ENCODE measurements around the gene ING2. TPM values are rescaled to one million over a fixed set of nuclear protein-coding genes. Genes with fewer than 3 reads are reported as not detected.

Gene ING2
- total RNA-seq, 4 donors from 2014 or later, result 15.4 to 16.9 TPM; not detected in 2

- TF ChIP-seq CTCF (IDR thresholded peaks at IDR 0.05), result no peak
- TF ChIP-seq POLR2AphosphoS5 (IDR thresholded peaks at IDR 0.05), result no peak
- no peak for TF ChIP-seq EP300 (IDR thresholded peaks at IDR 0.05; ENCODE audit: low read depth)
- no peak for TF ChIP-seq POLR2A (IDR thresholded peaks at IDR 0.05)
- Histone ChIP-seq H3K4me1 (no peaks in the 10 kb centered on the region), H3K4me3 (no peak overlapping the region), H3K36me3 (no peaks in the 10 kb centered on the region), H3K27me3 (peaks cover 8% of the 10 kb centered on the region), H3K27ac (no peak overlapping the region), H3K9me3 (no peaks in the 10 kb centered on the region)
- no peak for DNase-seq
- in situ Hi-C loops (cut with MboI; ENCODE audit: low pct_ligation_motif_present in 1 of 4, low pct_unique_long_range_greater_than_20kb in 1 of 4, low sequenced_read_pairs in 3 of 4), result no loop called here
- intact Hi-C loops (cut with DNase I; ENCODE audit: low total_unique reads), result no loop called here
- 57 to 63% methylated on average over 5 to 8 of the region's 8 CpGs for WGBS, 2 donors (ENCODE audit: low coverage in 1 of 2)
Measured at GRCh38 chr4:183554878-183555585, 50.2 kb downstream of the ING2 start.

GRCh38 chr4:183556947-183557346 is 52.1 kb downstream of the ING2 start:
- Histone ChIP-seq H3K4me3 (no peak overlapping the region), H3K9me3 (no peaks in the 10 kb centered on the region), H3K27me3 (peaks cover 3% of the 10 kb centered on the region), H3K4me1 (no peaks in the 10 kb centered on the region), H3K27ac (no peak overlapping the region), H3K36me3 (no peaks in the 10 kb centered on the region)
- no peak for TF ChIP-seq CTCF (IDR thresholded peaks at IDR 0.05)
- no peak for DNase-seq
- WGBS, 2 donors (ENCODE audit: low coverage in 1 of 2), result 59 to 90% methylated on average over 1 to 3 of the region's 3 CpGs
- intact Hi-C loops (cut with DNase I; ENCODE audit: low total_unique reads), result no loop called here
- in situ Hi-C loops (cut with MboI; ENCODE audit: low pct_ligation_motif_present in 1 of 4, low pct_unique_long_range_greater_than_20kb in 1 of 4, low sequenced_read_pairs in 3 of 4), result no loop called here

- no peak for DNase-seq
- no peaks in the 10 kb centered on the region for H3K9me3 ChIP-seq
- in situ Hi-C loops (cut with MboI; ENCODE audit: low pct_ligation_motif_present in 1 of 4, low pct_unique_long_range_greater_than_20kb in 1 of 4, low sequenced_read_pairs in 3 of 4), result no loop called here
- TF ChIP-seq POLR2AphosphoS5 (IDR thresholded peaks at IDR 0.05), result no peak
- TF ChIP-seq CTCF (IDR thresholded peaks at IDR 0.05), result no peak
- no peak for TF ChIP-seq EP300 (IDR thresholded peaks at IDR 0.05; ENCODE audit: low read depth)
- TF ChIP-seq POLR2A (IDR thresholded peaks at IDR 0.05), result no peak
- H3K4me1 ChIP-seq, result no peaks in the 10 kb centered on the region
- 93 to 94% methylated on average over 5 to 6 of the region's 6 CpGs for WGBS, 2 donors (ENCODE audit: low coverage in 1 of 2)
- peaks cover 3% of the 10 kb centered on the region for H3K27me3 ChIP-seq
- no peak overlapping the region for H3K4me3 ChIP-seq
- intact Hi-C loops (cut with DNase I; ENCODE audit: low total_unique reads), result no loop called here
- H3K27ac ChIP-seq, result no peak overlapping the region
- no peaks in the 10 kb centered on the region for H3K36me3 ChIP-seq
Measured at GRCh38 chr4:183557611-183558010, 52.8 kb downstream of the ING2 start.

GRCh38 chr4:183558873-183559272 is 54.0 kb downstream of the ING2 start:
- in situ Hi-C loops (cut with MboI; ENCODE audit: low pct_ligation_motif_present in 1 of 4, low pct_unique_long_range_greater_than_20kb in 1 of 4, low sequenced_read_pairs in 3 of 4), result no loop called here
- H3K36me3 ChIP-seq, result no peaks in the 10 kb centered on the region
- no peaks in the 10 kb centered on the region for H3K4me1 ChIP-seq
- peaks cover 3% of the 10 kb centered on the region for H3K27me3 ChIP-seq
- WGBS, 2 donors (ENCODE audit: low coverage in 1 of 2), result 44 to 69% methylated on average over 7 to 12 of the region's 12 CpGs
- TF ChIP-seq EP300 (IDR thresholded peaks at IDR 0.05; ENCODE audit: low read depth) (no peak), POLR2AphosphoS5 (IDR thresholded peaks at IDR 0.05) (no peak), POLR2A (IDR thresholded peaks at IDR 0.05) (no peak), CTCF (IDR thresholded peaks at IDR 0.05) (no peak)
- no peak overlapping the region for H3K4me3 ChIP-seq
- no peak for DNase-seq
- intact Hi-C loops (cut with DNase I; ENCODE audit: low total_unique reads), result no loop called here
- H3K9me3 ChIP-seq, result no peaks in the 10 kb centered on the region
- no peak overlapping the region for H3K27ac ChIP-seq

Data from transverse colon (tissue), 4 donors.